ENCODE results near the gene DDX42. TPM values are rescaled to one million over a fixed set of nuclear protein-coding genes. Genes with fewer than 3 reads are reported as not detected.
A peak's percentile ranks its signal among the peaks of the same experiment; 100 is the strongest.

The DDX42 gene
- total and polyA plus RNA-seq, 9 of the 15 experiments (the other 6 are each of a cell fraction or from before 2014, with no cell fraction given): 16.5 to 149 (median 87.6) TPM

- Histone ChIP-seq H3K4me2 (ENCODE audit: insufficient read depth, low read length) (no peak overlapping the region), H3K9ac (ENCODE audit: insufficient read depth in 1 of 2, low read depth in 2 of 2, low read length in 2 of 2) (no peak overlapping the region), H3K4me3 (no peak overlapping the region), H3K4me1 (replicated peaks in 1 of 2; ENCODE audit: control insufficient read depth in 2 of 2, insufficient read depth in 2 of 2, low read length in 2 of 2) (peaks cover 0 to 5% of the 10 kb centered on the region in 2 experiments; a peak in 3 of 5 replicates), H2AFZ (ENCODE audit: low read depth, low read length) (no peak overlapping the region), H3K27ac (ENCODE audit: extremely low read depth, low read depth, low read length) (no peak overlapping the region), H3K79me2 (ENCODE audit: control insufficient read depth, insufficient read depth, low read length) (peaks cover 23% of the 10 kb centered on the region), H3K36me3 (ENCODE audit: control insufficient read depth, insufficient read depth, low read length) (peaks cover 84% of the 10 kb centered on the region), H4K20me1 (replicated peaks; ENCODE audit: control insufficient read depth, insufficient read depth, low read length) (peaks cover 6% of the 10 kb centered on the region; the same call in 1 of the 2 replicates), H3K9me1 (ENCODE audit: control insufficient read depth, insufficient read depth, low read length) (no peaks in the 10 kb centered on the region), H3K27me3 (ENCODE audit: control insufficient read depth in 2 of 2, insufficient read depth in 2 of 2, low read length in 2 of 2) (no peaks in the 10 kb centered on the region), H3K9me3 (replicated peaks; ENCODE audit: control insufficient read depth, insufficient read depth, low read depth, low read length) (no peaks in the 10 kb centered on the region)
- no peak for FAIRE-seq
- DNase-seq (ENCODE audit: extremely low read depth in 1 of 4, low spot score in 3 of 4): no peak
- TF ChIP-seq RBM25 (IDR thresholded peaks at IDR 0.05; ENCODE audit: low read depth, low read length, severe bottlenecking) (peak; percentile 3), CREB3L1 (IDR thresholded peaks at IDR 0.05; ENCODE audit: borderline replicate concordance, low read depth) (no peak)
- no peak for ATAC-seq
- BruUV-seq (replicated peaks): no TSS peak
- POLR2A ChIA-PET: interaction anchor here (0.5 to 2.0 kb wide), 3 partner anchors 11 to 386 kb away, joined by 4 to 5 read pairs (median 5); no protein-coding TSS in a partner anchor
- intact Hi-C loops (cut with micrococcal nuclease): no loop called here
- CTCF ChIA-PET (ENCODE audit: low intra/inter-chr PET ratio): no interaction called here
- in situ Hi-C loops (cut with MboI): no loop called here
Observed at GRCh38 chr17:63822537-63822936, 48.6 kb downstream of the DDX42 start.

- no peak for FAIRE-seq
- no peaks in the 10 kb centered on the region for H3K27me3 ChIP-seq (ENCODE audit: control insufficient read depth in 2 of 2, insufficient read depth in 2 of 2, low read length in 2 of 2)
- peaks cover 6% of the 10 kb centered on the region; the same call in 1 of the 2 replicates for H4K20me1 ChIP-seq (replicated peaks; ENCODE audit: control insufficient read depth, insufficient read depth, low read length)
- peaks cover 0 to 10% of the 10 kb centered on the region in 2 experiments; a peak in 3 of 5 replicates for H3K4me1 ChIP-seq (replicated peaks in 1 of 2; ENCODE audit: control insufficient read depth in 2 of 2, insufficient read depth in 2 of 2, low read length in 2 of 2)
- H3K27ac ChIP-seq (ENCODE audit: extremely low read depth, low read depth, low read length): no peak overlapping the region
- H3K36me3 ChIP-seq (ENCODE audit: control insufficient read depth, insufficient read depth, low read length): peaks cover 80% of the 10 kb centered on the region
- no peak overlapping the region for H2AFZ ChIP-seq (ENCODE audit: low read depth, low read length)
- H3K79me2 ChIP-seq (ENCODE audit: control insufficient read depth, insufficient read depth, low read length): peaks cover 36% of the 10 kb centered on the region
- BruUV-seq (replicated peaks): no TSS peak
- intact Hi-C loops (cut with micrococcal nuclease): no loop called here
- no peak overlapping the region for H3K4me3 ChIP-seq
- DNase-seq (ENCODE audit: extremely low read depth in 1 of 4, low spot score in 3 of 4): no peak
- no peak overlapping the region for H3K9ac ChIP-seq (ENCODE audit: insufficient read depth in 1 of 2, low read depth in 2 of 2, low read length in 2 of 2)
- POLR2A ChIA-PET: interaction anchor here (0.5 to 2.2 kb wide), 5 partner anchors 8 to 186 kb away, joined by 3 to 6 read pairs (median 5); partner anchors contain the start of genes CCDC47 and DDX42
- H3K9me1 ChIP-seq (ENCODE audit: control insufficient read depth, insufficient read depth, low read length): no peaks in the 10 kb centered on the region
- no peak overlapping the region for H3K4me2 ChIP-seq (ENCODE audit: insufficient read depth, low read length)
- CTCF ChIA-PET (ENCODE audit: low intra/inter-chr PET ratio): no interaction called here
- TF ChIP-seq CREB3L1 (IDR thresholded peaks at IDR 0.05; ENCODE audit: borderline replicate concordance, low read depth) (no peak), RBM15 (IDR thresholded peaks at IDR 0.05; ENCODE audit: insufficient read depth, low read length) (no peak), NFXL1 (CRISPR knock-in tag; IDR thresholded peaks at IDR 0.05) (no peak), ZNF408 (CRISPR knock-in tag; IDR thresholded peaks at IDR 0.05; ENCODE audit: low read depth) (no peak), ETS2 (tag; IDR thresholded peaks at IDR 0.05; ENCODE audit: borderline replicate concordance, poor library complexity, severe bottlenecking) (no peak), PCBP2 (IDR thresholded peaks at IDR 0.05; ENCODE audit: low read depth, low read length, poor library complexity, severe bottlenecking) (no peak), POLR2AphosphoS5 (IDR thresholded peaks at IDR 0.05; ENCODE audit: control insufficient read depth, insufficient read depth, low read depth, low read length) (0 out of 2 replicates have a peak, but pooled peaks have one; percentile 31)
- in situ Hi-C loops (cut with MboI): no loop called here
- no peaks in the 10 kb centered on the region for H3K9me3 ChIP-seq (replicated peaks; ENCODE audit: control insufficient read depth, insufficient read depth, low read depth, low read length)
- no peak for ATAC-seq
- WGBS (ENCODE audit: insufficient coverage, low coverage, missing lambda C conversion rate): 92% methylated on average over 11 of the region's 13 CpGs
Observed at GRCh38 chr17:63823659-63824331, 49.8 kb downstream of the DDX42 start.
